GM12878 (cell line): ENCODE results near the gene LMO7. TPM values are rescaled to one million over a fixed set of nuclear protein-coding genes. Genes with fewer than 3 reads are reported as not detected.

Experiments
- ATAC-seq: fragments of 200-7000 bp; cut with Tn5 transposase; 3 replicates; pipeline ENCODE4 v1.9.1; 2020; ENCODE audit warnings: mild to moderate bottlenecking, moderate library complexity
- BruUV-seq: library from RNA; stranded (reverse); fragments of 400-500 nt; replicated peaks from 2 replicates; lab custom pipeline; 2021; lab: Mats Ljungman, UMichigan
- CTCF ChIA-PET: fragments of 300-600 bp; sonication (Branson Sonifier 250); formaldehyde crosslinking; extraction: SDS; loops from one replicate; lab custom pipeline; 2021; ENCODE audit warnings: inconsistent platforms; lab: Yijun Ruan, JAX
- POLR2A ChIA-PET: fragments of 350-600 bp; formaldehyde crosslinking; extraction: SDS; loops from one replicate; lab custom pipeline; 2021; ENCODE audit warnings: inconsistent platforms; lab: Charles Lee
- RAD21 ChIA-PET: fragments of 300-600 bp; sonication (Branson Sonifier 250); formaldehyde crosslinking; loops from one replicate; lab custom pipeline; 2023; ENCODE audit warnings: antibody characterized with exemption; ENCODE audit not compliant: unreplicated experiment; lab: Charles Lee
- SMC1A ChIA-PET: fragments of 300-600 bp; sonication (Branson Sonifier 250); formaldehyde crosslinking; loops from one replicate; lab custom pipeline; 2023; ENCODE audit not compliant: unreplicated experiment, uncharacterized antibody; lab: Charles Lee
- DNase-seq: peaks from one replicate; pipeline ENCODE4 v3.0.0-alpha.2; 2011; ENCODE audit warnings: low read depth, low spot score
- FAIRE-seq: peaks from 3 replicates; lab custom pipeline; 2011; peaks lifted over from hg19 to GRCh38; lab: Jason Lieb, UNC
- H2AFZ ChIP-seq: 2 replicates; pipeline ENCODE4 v1.6.0; 2011; ENCODE audit warnings: low read depth, low read length, control low read depth; ENCODE audit not compliant: control insufficient read depth
- H3K27ac ChIP-seq: 2 replicates; pipeline ENCODE4 v1.5.1; 2011; ENCODE audit warnings: control low read depth; ENCODE audit not compliant: control insufficient read depth, insufficient read depth
- H3K27me3 ChIP-seq, 2 experiments: replicated peaks in 1 of 2; 2 replicates each; pipeline versions ENCODE4 v1.6.0 to v1.6.1; 2011; ENCODE audit warnings: low read length in 1 of 2; ENCODE audit not compliant: control insufficient read depth in 2 of 2, insufficient read depth in 2 of 2
- H3K36me3 ChIP-seq, 2 experiments: 2 replicates each; pipeline ENCODE4 v1.5.1; 2011; ENCODE audit warnings: low read length in 1 of 2; ENCODE audit not compliant: control insufficient read depth in 2 of 2, insufficient read depth in 2 of 2
- H3K4me1 ChIP-seq: 2 replicates; pipeline ENCODE4 v1.6.1; 2011; ENCODE audit warnings: mild to moderate bottlenecking, low read length, moderate library complexity, mixed read lengths; ENCODE audit not compliant: control insufficient read depth, insufficient read depth
- H3K4me2 ChIP-seq: 2 replicates; pipeline ENCODE4 v1.6.0; 2011; ENCODE audit warnings: control low read depth; ENCODE audit not compliant: control insufficient read depth, insufficient read depth
- H3K4me3 ChIP-seq: fragments of 200-600 bp; sonication (generic); 2 replicates; pipeline ENCODE4 v1.5.1; 2016
- H3K79me2 ChIP-seq: 2 replicates; pipeline ENCODE4 v1.6.0; 2011; ENCODE audit warnings: low read length; ENCODE audit not compliant: control insufficient read depth, insufficient read depth
- H3K9ac ChIP-seq: 2 replicates; pipeline ENCODE4 v1.8.0; 2011; ENCODE audit warnings: low read length, control low read depth, mixed read lengths; ENCODE audit not compliant: control insufficient read depth, insufficient read depth
- H3K9me3 ChIP-seq: replicated peaks from 3 replicates; pipeline ENCODE4 v1.5.1; 2011; ENCODE audit warnings: mild to moderate bottlenecking, low read length; ENCODE audit not compliant: control insufficient read depth, insufficient read depth
- H4K20me1 ChIP-seq: 2 replicates; pipeline ENCODE4 v1.6.0; 2011; ENCODE audit not compliant: control insufficient read depth, insufficient read depth
- ATF7 ChIP-seq: fragments of 450-650 bp; IDR thresholded peaks from 2 replicates; pipeline ENCODE4 v1.6.1; 2016; ENCODE audit warnings: low read depth, mild to moderate bottlenecking
- CBFB ChIP-seq: IDR thresholded peaks from 2 replicates; pipeline ENCODE4 v1.6.1; 2016; ENCODE audit warnings: antibody characterized with exemption, low read depth
- DPF2 ChIP-seq: fragments of 450-650 bp; IDR thresholded peaks from 2 replicates; pipeline ENCODE4 v1.6.1; 2017; ENCODE audit warnings: mild to moderate bottlenecking
- EP300 ChIP-seq, 2 experiments: fragments of 150-350 bp in 1 of 2; IDR thresholded peaks; 2 replicates each; pipeline ENCODE4 v1.6.1; 2011 to 2012; ENCODE audit warnings: low read depth in 2 of 2, low read length in 2 of 2, borderline replicate concordance in 1 of 2, improper control_type of control experiment in 1 of 2, inconsistent platforms in 1 of 2; ENCODE audit not compliant: control insufficient read depth in 1 of 2
- ESRRA ChIP-seq: IDR thresholded peaks from 2 replicates; pipeline ENCODE4 v1.6.1; 2012; ENCODE audit warnings: mild to moderate bottlenecking, low read length, improper control_type of control experiment
- HSF1 ChIP-seq: fragments of 150-350 bp; IDR thresholded peaks from 2 replicates; pipeline ENCODE4 v1.6.1; 2014; ENCODE audit warnings: mild to moderate bottlenecking, low read depth, low read length
- JUNB ChIP-seq: IDR thresholded peaks from 2 replicates; pipeline ENCODE4 v1.6.1; 2016; ENCODE audit warnings: antibody characterized with exemption, mild to moderate bottlenecking
- KDM1A ChIP-seq: fragments of 200-600 bp; sonication (generic); IDR thresholded peaks from 2 replicates; pipeline ENCODE4 v1.6.1; 2016; ENCODE audit warnings: borderline replicate concordance
- MYB ChIP-seq: fragments of 150-350 bp; IDR thresholded peaks from 2 replicates; pipeline ENCODE4 v1.6.1; 2014; ENCODE audit warnings: mild to moderate bottlenecking, low read depth, low read length, borderline replicate concordance
- PAX5 ChIP-seq: IDR thresholded peaks from 2 replicates; pipeline ENCODE4 v1.6.1; 2011; ENCODE audit warnings: low read depth, low read length, borderline replicate concordance
- SIN3A ChIP-seq: IDR thresholded peaks from 2 replicates; pipeline ENCODE4 v1.6.1; 2012; ENCODE audit warnings: low read depth, low read length, improper control_type of control experiment
- YBX1 ChIP-seq: fragments of 450-650 bp; IDR thresholded peaks from 2 replicates; pipeline ENCODE4 v1.6.1; 2016; ENCODE audit warnings: antibody characterized with exemption
- ZBTB40 ChIP-seq: fragments of 450-650 bp; IDR thresholded peaks from 2 replicates; pipeline ENCODE4 v1.6.1; 2016; ENCODE audit warnings: mild to moderate bottlenecking, moderate library complexity, borderline replicate concordance
- WGBS: methylation state at CpG from one replicate; pipeline ENCODE4 v1.1.6; 2016; ENCODE audit warnings: low lambda C conversion rate; ENCODE audit not compliant: insufficient replicate concordance, insufficient coverage; ENCODE audit errors: missing lambda C conversion rate; 5-methylcytosine and 5-hydroxymethylcytosine counted together
- in situ Hi-C: fragments of 300-500 bp; cut with MboI; formaldehyde crosslinking; loops from 9 replicates; pipeline ENCODE4 v1.14.3; 2018; ENCODE audit warnings: mixed read lengths
- intact Hi-C: fragments of 100-400 bp; cut with micrococcal nuclease; formaldehyde crosslinking; loops from one replicate; pipeline ENCODE4 v1.14.2; 2022; ENCODE audit not compliant: unreplicated experiment
- polyA plus RNA-seq, 11 experiments: library from polyadenylated mRNA; depleted of rRNA in 4 of 11; unstranded in 6 of 11; stranded (reverse) in 5 of 11; fragments of >200 nt; fragmentation: Nextera tagmentation in 4 of 11; fragmentation: Illumina TruSeq in 1 of 11; extraction: Ambion mirVana in 4 of 11; extraction: Trizol in 1 of 11; gene quantifications; 1 replicate in 1 of 11; 2 replicates in 10 of 11; pipeline versions ENCODE4 v1.2.1 to v1.2.3, GENCODE V29; 2011 to 2016; ENCODE audit warnings: inconsistent platforms in 2 of 11, missing spikeins in 2 of 11, low read depth in 1 of 11
- total RNA-seq, 4 experiments: library from RNA; depleted of rRNA in 3 of 4; stranded (reverse); fragments of >200 nt in 3 of 4; fragmentation: Illumina TruSeq in 1 of 4; extraction: Trizol in 1 of 4; gene quantifications; 2 replicates each; pipeline versions ENCODE4 v1.2.1 to v1.2.3, GENCODE V29; 2013 to 2021
- TF ChIP-seq, protein P1 (sequence below): IDR thresholded peaks from 2 replicates; pipeline ENCODE4 v1.6.1; 2012; ENCODE audit warnings: low read depth, low read length, improper control_type of control experiment

Gene LMO7
- total and polyA plus RNA-seq, 10 of the 15 experiments (the other 5 are each of a cell fraction or from before 2014, with no cell fraction given) = 8.5 to 67.8 (median 36.8) TPM

- H2AFZ ChIP-seq = no peak overlapping the region
- TF ChIP-seq ATF7 (no peak), PAX5 (no peak), DPF2 (no peak), JUNB (no peak), EP300 (IDR thresholded peaks at IDR 0.05; ENCODE audit: borderline replicate concordance in 1 of 2, control insufficient read depth in 1 of 2, low read depth in 2 of 2, low read length in 2 of 2) (no peak), ESRRA (no peak), SIN3A (no peak), YBX1 (no peak), ZBTB40 (no peak), CBFB (no peak), KDM1A (no peak), MYB (no peak), HSF1 (no peak)
- TF ChIP-seq, protein P1, sequence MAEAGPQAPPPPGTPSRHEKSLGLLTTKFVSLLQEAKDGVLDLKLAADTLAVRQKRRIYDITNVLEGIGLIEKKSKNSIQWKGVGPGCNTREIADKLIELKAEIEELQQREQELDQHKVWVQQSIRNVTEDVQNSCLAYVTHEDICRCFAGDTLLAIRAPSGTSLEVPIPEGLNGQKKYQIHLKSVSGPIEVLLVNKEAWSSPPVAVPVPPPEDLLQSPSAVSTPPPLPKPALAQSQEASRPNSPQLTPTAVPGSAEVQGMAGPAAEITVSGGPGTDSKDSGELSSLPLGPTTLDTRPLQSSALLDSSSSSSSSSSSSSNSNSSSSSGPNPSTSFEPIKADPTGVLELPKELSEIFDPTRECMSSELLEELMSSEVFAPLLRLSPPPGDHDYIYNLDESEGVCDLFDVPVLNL = no peak
- TF ChIP-seq, all 136 proteins: peak for 0
- H3K36me3 ChIP-seq = peaks cover 0 to 4% of the 10 kb centered on the region in 2 experiments; a peak in 3 of 4 replicates
- DNase-seq = no peak
- H4K20me1 ChIP-seq = no peaks in the 10 kb centered on the region
- H3K79me2 ChIP-seq = no peaks in the 10 kb centered on the region
- no peak overlapping the region for H3K4me3 ChIP-seq
- no peak overlapping the region for H3K4me2 ChIP-seq
- intact Hi-C loops (no loop called here), in situ Hi-C loops (no loop called here)
- no peak overlapping the region for H3K27ac ChIP-seq
- ATAC-seq = no peak
- BruUV-seq = no TSS peak
- SMC1A ChIA-PET = interaction anchor here (0.8 to 1.2 kb wide), 3 partner anchors 11 to 63 kb away, joined by 3 to 4 read pairs (median 3); no protein-coding TSS in a partner anchor
- no peak overlapping the region for H3K9ac ChIP-seq
- no peaks in the 10 kb centered on the region for H3K27me3 ChIP-seq
- CTCF ChIA-PET = interaction anchor here (1.0 kb wide), 1 partner anchor 647 kb away, joined by 3 read pairs; no protein-coding TSS in a partner anchor
- POLR2A ChIA-PET = interaction anchor here (0.5 kb wide), 1 partner anchor 109 kb away, joined by 4 read pairs; no protein-coding TSS in a partner anchor
- H3K4me1 ChIP-seq = no peaks in the 10 kb centered on the region
- WGBS = 92% methylated on average over 2 of the region's 2 CpGs
- RAD21 ChIA-PET = no interaction called here
- peak; percentile 87 for FAIRE-seq
- H3K9me3 ChIP-seq = no peaks in the 10 kb centered on the region
Measured at GRCh38 chr13:75825594-75825993, 189.5 kb downstream of the LMO7 start.
